RKO (cell line): ENCODE data around the gene C2orf81.
A peak's percentile ranks its signal among the peaks of the same experiment; 100 is the strongest.

Source experiments
- DNase-seq: peaks from one replicate; pipeline ENCODE4 v3.0.0-alpha.2; 2016; ENCODE audit warnings: low spot score

The C2orf81 gene

DNA sequence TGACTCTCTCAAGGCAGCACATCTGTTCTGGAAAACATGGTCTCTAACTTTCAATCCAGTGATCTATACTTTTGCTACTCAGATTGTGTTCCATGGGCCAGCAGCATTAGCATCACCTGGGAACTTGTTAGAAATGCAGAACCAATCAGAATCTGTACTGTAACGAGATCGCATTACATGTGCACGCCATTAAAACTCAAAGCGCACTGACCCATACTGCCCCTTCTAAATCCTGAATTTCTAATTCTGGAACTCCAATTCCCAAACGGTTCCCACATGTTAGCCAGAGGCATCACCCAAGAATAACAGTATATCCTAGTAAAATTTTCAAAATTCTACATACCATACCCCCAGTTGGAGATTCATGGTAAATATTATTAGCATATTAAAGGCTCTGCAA is 30.8 kb downstream of the C2orf81 start:
- DNase-seq: no peak

DNA sequence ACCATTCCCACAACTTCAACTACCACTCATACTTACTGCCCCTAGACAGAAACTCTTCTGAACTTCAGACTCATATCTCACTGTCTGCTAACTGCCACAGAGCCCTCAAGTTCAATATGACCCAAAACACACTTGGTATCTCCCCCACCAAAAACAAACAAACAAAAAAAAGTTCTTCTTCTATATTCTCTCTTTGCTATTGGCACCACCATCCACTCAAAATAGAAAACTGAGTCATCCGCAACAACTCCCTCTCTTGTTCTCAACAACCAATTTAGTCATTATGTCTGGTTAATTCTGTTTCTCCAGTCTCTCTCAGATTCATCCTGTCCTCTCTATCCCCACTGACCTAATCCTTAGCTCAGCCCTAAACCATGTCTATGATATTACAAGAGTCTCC is 34.1 kb downstream of the C2orf81 start:
- DNase-seq: no peak

DNA sequence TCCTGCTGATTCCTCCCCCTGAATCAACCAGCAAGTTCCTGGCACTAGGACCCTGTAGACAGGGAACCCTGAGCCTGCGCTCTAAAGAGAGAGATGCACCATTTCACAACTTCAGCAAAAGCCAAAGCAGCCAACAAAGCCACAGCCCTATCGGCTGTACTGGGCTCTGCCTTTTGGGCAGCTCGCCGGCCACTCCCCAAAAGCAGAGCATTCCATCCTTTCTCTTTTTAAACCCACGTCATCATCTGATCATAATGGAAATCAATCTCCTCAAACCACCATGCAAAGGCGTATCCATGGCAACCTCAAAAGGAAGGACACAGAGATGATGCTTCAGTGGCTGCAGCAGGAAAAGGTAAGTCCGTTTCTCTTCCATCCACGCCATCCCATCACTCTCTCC is 36.0 kb downstream of the C2orf81 start:
- DNase-seq: no peak

DNA sequence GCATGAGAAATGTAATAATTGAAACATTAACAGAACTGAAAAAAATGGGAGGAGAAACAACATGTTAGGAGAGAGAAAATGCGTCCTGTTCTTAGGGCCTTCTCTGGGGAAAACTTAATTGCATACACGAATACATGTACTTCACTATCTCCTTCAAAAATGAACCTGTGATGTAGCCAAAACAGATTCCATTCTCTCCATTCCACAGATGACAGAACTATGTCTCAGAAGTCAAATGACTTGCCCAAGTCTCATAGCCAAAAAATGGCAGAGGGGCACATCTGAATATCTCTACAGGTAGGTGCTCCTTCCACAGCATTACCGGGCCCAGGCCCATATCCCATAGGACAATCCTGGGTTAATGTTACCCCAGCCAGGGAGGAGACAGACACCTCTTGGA is 37.4 kb downstream of the C2orf81 start:
- DNase-seq: no peak

DNA sequence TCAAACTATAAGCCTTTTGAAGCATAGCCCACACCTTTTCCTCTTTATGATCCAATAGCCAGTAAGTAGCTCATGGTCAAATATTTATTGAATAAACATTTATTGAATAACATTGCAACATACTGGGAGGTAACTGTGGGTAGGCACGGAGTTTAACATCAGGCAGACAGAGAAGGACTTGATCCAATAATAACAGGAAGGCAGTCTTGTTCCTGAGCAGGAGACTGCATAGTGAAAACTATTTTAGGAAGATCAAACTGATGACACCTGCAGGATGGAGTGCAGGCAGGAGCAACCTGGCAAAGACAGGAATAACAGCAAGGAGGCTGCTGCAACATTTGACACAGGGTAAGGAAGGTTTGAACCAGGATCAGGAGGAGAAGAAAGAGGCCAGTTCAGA is 38.2 kb downstream of the C2orf81 start:
- no peak for DNase-seq

DNA sequence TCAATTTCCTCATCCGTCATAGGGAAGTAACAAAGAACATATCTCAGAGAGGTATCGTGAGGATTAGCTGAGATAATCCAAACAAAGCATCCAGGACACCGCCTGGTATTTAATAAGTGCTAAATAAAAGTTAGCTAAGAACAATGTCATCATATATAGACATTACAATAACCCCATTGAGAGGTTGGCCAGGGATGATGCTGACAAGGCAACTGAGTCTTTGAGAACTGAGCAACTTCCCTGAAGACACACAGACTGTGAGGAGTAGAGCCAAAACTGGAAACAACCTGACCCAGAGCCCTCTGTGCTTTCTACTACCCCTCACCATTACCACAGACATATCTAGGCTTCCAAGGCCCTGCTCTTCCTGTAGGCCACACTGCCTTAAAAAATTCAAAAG is 39.7 kb downstream of the C2orf81 start:
- DNase-seq: no peak

DNA sequence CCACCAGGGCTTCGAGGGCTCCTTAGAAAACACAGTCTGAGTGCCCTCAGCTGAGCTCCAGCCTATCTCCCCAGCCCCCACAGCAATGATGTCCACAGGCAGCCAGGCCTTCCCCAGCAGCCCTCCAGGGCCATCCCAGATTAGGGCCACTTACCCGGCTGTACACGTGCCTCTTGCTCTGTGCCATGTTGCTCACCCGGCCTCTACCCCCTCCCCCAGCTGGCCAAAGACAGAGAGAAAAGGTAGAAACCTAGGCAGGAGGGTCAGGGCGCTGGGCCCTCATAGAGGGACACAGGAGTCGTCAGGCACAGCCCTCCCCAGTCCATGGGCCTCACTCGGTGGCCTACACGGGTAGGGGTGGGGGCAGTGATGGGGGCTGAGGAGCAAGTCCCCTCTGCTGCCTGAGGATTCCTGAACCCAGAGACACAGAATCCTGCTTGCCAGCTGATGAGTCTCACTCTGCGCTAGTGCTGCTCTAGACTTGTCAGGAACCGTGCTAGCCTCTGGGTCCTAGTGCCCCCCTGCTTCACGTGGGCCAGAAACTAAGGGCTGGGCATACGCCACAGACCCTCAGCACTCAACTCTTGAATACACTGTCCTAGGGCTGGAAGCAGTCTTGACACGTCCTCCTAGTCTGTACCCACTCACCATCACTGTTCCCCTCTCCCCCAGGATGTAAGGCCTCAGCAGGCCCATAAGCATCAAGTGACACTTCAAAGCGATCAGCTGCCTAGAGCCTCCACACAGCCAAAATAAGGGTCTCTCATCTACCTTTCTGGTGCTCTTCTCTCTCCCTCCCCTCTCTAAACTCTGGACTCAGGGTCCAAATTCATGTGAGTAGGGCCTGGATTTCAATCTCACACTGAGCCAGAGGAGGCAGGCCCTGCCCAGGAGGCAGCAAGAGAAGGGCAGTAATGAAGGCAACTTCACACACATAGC is 41.3 kb downstream of the C2orf81 start, which contains the start of gene DCTN1:
Gene DCTN1 (minus strand): TSS at position 461 of the 939 bp plus-strand sequence. CDS start 274 bp downstream, at position 187.
- peak; percentile 61 for DNase-seq

DNA sequence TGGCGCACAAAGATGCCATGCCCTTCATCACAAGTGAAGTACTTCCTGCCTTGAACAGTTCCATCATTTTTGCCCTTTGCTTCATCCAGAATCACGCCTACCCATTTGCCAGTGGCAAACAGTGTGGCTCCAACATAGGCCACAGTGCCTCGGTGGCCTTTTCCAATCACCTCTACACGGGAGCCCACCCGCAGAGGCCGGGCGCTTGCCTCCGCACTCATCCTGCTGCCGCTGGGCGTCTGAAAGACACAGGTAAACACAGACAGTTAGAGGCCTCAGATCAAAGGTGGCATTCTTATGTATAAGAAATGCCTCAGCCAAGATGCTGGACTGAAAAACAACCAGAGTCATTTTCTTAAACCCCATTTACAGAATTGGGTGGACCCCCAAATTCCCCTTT is 43.4 kb downstream of the C2orf81 start:
- DNase-seq: no peak

DNA sequence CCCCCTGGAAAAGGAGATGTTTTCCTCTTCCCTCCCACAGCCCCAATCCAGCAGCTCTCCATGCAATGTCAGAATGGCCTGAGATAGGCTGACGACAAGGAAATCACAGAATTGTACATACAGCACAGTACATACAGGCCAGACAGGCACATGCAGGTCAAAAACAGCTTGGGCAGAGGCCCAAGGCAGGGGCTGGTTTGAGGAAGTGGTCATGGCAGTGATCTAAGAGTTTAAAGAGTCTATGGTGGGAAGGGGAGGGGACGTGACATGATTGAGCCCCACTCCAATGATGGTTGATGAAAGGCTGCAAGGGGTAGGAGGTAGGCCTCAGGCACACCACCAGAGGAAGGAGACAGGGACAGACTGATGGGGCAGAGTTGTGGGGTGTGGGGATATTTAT is 45.6 kb downstream of the C2orf81 start:
- no peak for DNase-seq

DNA sequence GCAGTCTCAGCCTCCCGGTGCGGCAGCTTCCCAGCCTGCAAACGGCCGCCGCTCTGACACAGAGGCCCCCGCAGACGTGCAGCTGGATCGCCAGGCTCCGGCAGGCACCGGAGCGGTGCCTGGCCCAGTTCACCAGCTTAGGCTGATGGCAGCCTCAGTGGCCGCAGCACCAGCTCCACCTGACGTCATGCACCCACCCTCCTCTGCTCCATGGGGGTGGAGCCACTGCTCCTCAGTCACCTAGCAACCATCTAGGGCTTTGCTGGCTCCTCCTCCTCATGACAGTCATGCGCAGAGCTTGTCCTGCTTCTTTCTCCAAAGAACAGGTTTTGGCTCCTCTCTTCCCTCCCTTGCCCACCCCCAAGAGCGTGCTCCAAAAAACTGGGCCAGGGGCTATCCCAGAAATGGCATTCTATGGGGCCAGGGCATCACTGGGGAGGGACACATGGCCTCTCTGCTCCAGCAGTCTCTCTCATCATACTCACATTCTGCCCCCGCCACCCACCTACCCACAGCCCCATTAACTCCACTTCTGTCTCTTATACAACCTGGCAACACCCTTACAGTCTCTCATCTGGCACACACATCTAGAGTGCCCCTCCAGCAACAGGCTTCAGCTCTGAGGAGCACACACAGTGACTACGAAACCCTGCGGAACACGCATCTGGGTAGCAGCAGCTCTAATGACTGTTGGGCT is 46.8 kb downstream of the C2orf81 start:
- no peak for DNase-seq

DNA sequence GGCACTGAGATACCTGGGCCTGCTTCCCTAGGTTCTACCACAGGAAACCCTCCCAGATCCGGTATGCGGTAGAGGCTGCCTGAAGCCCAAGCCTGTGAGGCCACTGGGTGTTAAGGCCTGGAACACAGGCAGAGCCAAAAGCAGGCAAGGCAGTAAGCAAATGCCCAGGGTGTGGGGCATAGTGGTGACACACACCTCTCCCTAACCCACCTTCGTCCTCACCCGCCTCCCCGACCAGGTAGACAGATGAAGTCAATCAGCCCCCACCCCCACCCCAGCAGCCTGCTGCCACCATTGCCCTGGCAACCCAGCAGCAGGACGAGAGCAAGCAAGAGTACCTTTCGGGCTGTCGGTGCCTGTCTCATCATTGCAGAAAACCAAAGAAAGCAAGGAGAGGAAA is 47.4 kb downstream of the C2orf81 start:
- no peak for DNase-seq

DNA sequence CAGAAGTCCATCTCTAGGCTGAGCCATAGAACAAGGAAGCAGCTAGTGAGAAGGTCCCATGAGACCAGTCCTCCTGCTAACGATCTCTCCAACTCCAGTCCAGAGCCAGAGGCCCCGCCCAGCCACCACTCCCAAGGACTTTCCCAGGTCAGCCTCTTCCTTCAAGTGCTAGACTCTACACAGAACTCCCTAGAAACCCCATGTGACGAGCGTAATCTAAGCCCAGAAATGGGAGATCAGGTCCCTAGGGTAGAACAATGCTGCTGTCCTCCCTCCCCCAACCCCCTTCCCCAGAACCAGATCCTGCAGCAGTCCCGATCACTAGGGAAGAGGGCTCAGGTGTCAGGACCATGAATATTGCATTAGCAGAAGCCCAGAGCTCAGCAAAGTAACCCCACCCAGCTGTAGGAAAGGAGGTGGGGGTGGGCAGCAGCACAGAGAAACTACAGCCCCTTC is 48.2 kb downstream of the C2orf81 start:
- DNase-seq: no peak

DNA sequence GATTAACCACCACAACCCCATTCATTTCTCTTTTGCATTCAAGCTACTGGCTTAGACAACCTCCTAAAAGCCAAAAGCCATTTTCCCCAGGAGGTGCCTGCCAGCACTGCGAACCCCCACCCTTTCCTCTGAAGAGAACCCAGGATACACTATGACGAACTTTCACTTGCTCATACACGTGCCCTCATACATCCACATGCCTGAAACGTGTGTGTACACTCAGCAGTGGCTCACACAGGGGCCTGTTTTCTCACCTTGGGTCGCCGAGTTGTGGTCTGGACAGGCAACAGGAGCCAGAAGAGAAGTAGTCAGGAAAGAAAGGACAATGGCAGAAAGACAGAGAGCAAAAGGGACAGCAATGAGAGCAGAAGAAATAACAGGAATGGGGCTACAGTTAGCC is 48.7 kb downstream of the C2orf81 start:
- no peak for DNase-seq

DNA sequence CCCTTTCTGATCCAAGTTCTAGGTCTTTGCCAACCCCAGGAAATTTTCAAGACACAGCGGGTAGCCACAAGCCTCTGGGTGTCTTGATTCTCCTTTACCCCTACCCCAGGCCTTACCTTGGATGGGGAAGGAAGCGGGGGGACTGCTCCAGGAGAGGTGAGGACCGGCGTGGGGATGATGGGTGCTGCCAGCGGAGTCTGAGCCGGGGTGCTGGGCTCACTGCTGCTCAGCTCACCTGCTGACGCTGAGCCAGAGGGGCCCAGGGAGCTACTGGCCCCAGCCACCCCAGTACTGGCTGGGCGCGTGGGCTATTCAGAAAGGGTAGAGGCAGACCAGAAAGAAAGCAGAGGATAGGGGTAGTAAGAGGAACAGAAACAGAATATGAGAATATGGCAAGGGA is 50.0 kb downstream of the C2orf81 start:
- no peak for DNase-seq

DNA sequence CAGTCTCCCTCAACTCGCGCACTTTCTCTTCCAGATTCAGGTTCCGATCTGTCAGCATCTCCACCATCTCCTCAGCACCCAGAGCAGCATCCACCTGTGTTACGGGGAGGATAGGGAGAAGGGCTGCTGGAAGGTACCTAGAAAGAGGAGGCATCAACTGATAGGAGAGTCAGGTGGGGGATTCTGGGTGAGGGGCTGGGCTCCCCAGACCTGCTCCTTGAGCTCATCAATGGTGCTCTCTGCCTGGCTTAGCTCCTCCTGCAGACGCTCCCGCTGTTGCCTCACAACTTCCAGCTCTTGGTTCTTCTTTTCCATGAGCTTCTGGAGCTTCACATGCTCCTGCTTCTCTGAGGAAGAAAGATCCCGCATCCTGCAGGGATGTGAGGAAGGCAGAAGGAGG is 51.4 kb downstream of the C2orf81 start:
- DNase-seq: no peak

DNA sequence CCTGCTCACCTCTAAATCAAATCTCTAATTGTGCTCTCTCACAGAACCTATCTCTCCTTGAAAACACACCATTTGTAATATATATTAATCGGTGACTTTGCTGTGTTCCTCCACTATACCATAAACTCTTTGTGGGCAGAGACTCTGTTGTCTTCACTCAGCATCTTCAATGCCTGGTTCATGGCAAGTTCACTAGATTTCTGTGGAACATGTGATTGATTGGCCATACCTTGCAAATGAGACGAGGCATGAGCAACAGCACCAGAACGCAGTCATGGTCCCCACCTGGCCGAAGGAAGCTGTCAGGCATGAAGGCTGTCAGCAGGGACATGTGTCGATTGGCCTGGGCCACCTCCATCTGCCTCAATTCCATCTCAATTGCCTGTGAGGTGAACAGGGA is 52.9 kb downstream of the C2orf81 start:
- no peak for DNase-seq

DNA sequence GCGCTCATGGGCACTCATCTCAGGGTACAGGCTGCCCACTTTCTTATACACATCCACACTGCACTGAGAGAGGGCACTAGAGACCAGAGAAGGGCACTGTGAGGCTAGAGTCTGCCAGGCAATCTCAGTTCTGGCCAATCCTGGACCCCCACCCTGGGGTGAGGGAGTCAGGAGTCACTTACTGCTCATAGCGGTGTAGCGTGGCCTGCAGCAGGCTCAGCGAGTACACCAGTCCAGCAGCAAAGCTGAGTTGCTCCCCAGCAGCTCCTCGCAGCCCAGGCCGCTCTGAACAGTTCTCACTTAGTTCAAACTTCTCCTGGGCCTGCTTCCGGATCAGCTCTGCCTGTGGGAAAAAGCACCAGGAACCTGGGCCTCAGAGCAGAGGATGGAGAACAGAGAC is 53.6 kb downstream of the C2orf81 start:
- no peak for DNase-seq

DNA sequence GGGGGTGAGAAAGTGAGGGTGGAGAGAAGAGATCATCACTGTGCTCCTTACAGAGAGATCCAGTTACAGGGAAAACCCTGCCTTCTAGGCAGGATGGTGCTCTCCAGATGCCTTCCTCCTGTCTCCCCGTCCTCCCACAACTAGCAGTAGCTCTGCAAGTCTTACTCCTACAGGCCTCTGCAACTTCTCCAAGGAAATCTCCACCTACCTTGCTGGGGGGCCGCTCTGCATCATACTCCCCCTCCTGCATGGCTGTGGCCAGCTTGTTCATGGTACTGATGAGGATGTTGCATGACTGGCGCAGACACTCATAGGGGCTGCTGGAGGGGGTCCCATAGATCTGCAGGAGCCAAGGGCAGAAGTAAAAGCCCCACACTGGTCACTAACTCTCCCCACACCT is 55.4 kb downstream of the C2orf81 start:
- no peak for DNase-seq

DNA sequence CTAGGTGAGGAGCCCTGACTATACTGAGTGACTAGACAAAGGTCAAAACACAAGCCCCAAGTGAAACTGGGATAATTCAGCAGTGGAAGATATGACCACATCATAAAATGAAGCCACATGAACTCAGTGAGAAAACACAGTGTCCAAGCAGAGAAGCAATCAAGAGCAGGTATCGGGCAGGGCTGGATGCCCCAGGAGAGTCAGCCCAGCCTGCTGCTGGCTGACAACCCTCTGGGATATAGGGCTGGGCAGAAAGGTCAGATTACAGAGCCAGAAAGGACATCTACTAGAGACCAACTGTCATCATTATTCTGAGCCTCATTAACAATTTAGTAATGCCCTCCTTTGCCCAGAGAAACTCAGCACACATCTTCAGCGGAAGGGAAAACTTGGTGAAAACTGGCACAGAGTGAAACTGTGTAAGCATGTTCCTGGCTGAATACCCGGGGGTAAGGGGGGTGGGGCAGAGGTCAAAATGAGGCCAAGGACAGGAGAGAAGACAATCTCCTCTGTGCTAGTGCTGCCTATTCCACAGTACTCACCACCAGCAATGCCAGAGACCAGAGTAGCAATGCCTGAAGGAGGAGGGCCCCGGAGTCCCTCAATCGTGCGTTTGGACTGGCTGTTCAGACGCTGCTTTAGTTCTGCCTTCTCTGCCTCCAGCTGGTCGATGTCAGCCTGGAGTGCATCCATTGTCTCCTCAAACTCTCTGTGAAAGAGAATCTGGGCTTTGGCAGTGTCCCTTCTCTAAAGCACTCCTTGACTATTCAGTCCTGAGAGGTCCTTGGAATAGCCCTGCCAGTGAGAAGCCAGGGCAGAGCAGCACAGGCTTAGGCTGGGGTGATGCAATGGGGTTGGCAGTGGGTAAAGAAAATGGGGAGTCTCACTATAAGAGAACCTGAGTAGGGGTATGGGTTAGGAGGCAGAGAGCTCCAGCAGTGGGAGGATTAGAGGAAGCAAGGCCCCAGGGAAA is 56.6 kb downstream of the C2orf81 start:
- no peak for DNase-seq
